Ramos (cell line): Measurements from ENCODE around the gene MARVELD3.
"Not testable (repeated sequence)": the region's sequence is repeated elsewhere in the genome, so short reads cannot be mapped to it uniquely, and the experiment has no call there.

Experiments
- in situ Hi-C: fragments of 300-500 bp; cut with MboI; formaldehyde crosslinking; loops from one replicate; pipeline ENCODE4 v1.14.3; 2022; ENCODE audit warnings: low sequenced_read_pairs; ENCODE audit not compliant: unreplicated experiment

Gene MARVELD3, protein sequence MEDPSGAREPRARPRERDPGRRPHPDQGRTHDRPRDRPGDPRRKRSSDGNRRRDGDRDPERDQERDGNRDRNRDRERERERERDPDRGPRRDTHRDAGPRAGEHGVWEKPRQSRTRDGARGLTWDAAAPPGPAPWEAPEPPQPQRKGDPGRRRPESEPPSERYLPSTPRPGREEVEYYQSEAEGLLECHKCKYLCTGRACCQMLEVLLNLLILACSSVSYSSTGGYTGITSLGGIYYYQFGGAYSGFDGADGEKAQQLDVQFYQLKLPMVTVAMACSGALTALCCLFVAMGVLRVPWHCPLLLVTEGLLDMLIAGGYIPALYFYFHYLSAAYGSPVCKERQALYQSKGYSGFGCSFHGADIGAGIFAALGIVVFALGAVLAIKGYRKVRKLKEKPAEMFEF

DNA sequence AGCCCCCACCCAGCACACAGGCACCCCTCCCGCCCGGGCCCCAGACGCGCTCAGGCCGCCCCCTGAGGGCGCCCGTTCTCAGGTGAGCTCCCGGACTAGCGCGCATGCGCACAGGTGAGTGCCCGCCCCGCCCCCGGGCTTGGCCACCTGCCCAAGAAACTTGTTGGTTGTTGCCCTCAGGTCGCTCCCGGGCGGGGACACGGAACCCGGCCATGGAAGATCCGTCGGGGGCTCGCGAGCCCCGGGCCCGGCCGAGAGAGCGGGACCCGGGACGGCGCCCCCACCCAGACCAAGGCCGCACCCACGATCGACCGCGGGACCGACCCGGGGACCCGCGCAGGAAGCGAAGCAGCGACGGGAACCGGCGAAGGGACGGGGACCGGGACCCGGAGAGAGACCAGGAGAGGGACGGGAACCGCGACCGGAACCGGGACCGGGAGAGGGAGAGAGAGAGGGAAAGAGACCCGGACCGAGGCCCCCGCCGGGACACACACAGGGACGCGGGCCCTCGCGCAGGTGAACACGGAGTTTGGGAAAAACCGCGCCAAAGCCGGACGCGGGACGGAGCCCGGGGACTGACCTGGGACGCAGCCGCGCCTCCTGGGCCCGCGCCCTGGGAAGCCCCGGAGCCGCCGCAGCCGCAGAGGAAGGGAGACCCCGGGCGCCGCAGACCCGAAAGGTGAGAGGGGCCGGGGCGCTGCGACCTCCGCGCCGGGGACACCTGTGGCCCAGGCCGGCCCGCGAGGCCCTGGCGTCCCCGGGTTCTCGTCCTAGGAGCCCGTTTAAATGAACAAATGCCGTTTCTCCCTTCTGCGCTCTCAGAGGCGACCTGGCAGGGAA is at the start of gene MARVELD3:
MARVELD3 (plus strand) TSS at position 167 of the 840 bp plus-strand sequence; CDS start at position 213, 46 bp downstream.
- in situ Hi-C loops, result no loop called here

DNA sequence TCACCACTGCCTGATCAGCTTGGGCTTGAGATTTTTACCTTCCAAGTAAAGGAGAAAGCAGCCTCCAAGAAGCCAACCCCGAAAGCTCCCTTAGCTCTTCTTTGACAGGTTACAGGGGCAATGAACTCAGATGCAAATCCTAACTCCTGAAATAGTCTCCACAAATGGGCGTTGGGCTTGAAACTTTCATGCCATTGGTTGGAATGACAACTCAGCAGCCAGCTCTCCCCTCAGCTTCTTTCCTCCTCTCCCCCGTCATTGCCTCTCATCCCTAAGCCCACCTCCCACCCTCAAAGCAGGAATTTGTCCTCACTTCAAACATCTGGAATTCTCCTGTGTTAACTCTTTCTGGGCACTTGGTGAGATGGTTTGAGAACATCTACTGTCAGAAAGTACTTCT is 49.0 kb upstream of the MARVELD3 start, which contains the start of gene TAT:
TAT (minus strand) TSS at position 122 of the 400 bp plus-strand sequence. CDS start 677 bp downstream, outside the sequence.
- in situ Hi-C loops, result no loop called here

DNA sequence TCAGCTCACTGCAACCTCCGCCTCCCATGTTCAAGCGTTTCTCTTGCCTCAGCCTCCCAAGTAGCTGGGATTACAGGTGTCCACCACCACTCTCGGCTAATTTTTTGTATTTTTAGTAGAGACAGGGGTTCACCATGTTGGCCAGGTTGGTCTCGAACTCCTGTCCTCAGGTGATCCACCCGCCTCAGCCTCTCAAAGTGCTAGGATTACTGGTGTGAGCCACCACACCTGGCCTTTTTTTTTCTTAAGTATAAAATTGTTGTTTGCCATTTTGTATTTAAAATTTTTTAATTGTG is 43.5 kb upstream of the MARVELD3 start:
- in situ Hi-C loops, result not testable (repeated sequence)

DNA sequence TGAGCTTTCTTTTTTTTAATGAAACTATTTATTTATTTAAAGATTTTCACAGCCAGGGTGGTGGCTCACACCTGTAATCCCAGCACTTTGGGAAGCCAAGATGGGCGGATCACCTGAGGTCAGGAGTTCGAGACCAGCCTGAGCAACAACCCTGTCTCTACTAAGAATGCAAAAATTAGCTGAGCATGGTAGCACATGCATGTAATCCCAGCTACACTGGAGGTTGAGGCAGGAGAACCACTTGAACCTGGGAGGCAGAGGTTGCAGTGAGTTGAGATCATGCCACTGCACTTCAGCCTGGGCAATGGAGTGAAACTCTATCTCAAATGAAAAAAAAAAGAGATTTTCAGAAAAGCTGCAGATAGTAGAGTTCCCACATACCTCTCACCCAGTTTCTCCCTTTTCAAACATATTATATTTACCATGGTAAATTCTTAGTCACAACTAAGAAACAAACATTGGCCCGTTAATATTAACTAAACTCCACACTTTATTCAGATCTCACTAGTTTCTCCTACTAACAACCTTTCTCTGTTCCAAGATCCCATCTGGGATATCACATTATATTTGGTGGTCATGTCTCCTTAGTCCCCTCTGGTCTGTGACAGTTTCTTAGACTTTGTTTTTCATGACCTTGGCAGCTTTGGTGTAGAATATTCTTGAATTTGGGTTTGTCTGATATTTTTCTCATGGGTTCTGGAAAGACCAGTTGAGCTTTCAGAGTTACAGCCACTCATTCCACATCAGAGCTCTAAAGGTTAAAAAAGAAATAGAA is 41.3 kb upstream of the MARVELD3 start:
- in situ Hi-C loops, result no loop called here

DNA sequence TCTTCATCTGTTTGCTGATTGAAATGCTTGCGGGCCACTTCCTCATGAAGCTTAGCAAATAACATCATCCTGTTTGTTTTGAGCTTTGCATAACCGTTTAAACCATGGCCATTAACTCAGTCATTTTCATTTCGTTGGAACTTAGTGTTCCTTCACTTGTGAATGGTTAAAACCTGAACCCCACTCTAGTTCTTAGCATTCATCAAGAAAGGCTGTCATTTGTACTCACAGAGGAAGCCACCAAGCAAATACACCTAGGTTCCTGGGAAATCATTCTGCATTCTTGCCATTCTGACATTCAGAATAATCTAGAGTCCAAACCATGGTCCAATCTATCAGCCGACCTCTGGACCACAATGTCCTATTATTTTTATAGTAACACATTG is 40.7 kb upstream of the MARVELD3 start:
- in situ Hi-C loops, result no loop called here

DNA sequence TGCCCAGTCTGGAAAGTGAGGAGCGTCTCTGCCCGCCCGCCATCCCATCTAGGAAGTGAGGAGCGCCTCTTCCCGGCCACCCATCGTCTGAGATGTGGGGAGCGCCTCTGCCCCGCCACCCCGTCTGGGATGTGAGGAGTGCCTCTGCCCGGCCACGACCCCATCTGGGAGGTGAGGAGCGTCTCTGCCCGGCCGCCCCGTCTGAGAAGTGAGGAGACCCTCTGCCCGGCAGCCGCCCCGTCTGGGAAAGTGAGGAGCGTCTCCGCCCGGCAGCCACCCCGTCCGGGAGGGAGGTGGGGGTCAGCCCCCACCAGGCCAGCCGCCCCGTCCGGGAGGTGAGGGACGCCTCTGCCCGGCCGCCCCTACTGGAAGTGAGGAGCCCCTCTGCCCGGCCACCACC is 36.6 kb upstream of the MARVELD3 start:
- in situ Hi-C loops, result not testable (repeated sequence)

DNA sequence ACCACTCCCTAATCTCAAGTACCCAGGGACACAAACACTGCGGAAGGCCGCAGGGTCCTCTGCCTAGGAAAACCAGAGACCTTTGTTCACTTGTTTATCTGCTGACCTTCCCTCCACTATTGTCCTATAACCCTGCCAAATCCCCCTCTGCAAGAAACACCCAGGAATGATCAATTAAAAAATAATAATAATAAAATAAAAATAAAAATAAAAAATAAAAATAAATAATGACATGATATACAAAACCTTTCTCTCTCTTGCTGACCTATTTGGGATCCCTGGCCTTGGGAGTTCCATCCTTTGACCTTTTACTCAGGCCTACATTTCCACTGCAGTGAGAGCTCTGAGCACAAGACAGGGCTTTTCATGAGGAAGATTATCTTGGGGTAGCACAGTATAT is 35.9 kb upstream of the MARVELD3 start:
- in situ Hi-C loops, result not testable (repeated sequence)

DNA sequence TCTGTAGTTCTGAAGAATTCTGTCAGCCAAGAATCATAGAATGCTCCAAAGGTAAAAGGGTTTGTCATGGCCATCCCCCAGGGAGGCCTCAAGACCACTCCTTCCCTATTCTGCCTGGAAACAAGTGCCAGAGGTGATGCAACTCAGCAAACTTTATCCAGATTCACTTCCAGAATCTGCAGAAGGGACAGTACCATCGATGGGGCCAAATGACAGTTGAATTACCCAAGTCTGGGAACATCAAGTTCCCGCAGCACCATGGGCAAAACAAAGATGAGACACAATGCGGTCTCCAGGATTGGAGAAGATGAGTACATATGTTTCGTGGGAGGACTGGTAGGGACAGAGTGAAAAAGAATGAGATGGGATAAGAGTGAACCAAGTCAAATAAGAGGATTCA is 35.4 kb upstream of the MARVELD3 start:
- in situ Hi-C loops, result no loop called here

DNA sequence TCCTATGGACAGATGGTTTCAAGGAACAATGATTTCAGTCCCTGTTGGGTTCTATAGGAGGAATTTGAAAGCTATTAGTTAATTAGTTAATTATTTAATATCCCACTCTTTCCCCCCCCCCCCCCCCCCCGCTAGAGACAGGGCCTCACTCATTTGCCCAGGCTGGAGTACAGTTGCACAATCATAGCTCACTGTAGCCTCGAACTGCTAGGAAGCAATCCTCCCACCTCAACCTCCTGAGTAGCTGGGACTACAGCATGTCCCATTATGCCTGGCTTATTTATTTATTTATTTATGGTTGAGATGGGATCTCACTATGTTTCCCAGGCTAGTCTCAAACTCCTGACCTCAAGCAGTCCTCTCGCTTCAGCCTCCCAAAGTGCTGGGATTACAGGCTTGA is 34.1 kb upstream of the MARVELD3 start:
- in situ Hi-C loops, result no loop called here

DNA sequence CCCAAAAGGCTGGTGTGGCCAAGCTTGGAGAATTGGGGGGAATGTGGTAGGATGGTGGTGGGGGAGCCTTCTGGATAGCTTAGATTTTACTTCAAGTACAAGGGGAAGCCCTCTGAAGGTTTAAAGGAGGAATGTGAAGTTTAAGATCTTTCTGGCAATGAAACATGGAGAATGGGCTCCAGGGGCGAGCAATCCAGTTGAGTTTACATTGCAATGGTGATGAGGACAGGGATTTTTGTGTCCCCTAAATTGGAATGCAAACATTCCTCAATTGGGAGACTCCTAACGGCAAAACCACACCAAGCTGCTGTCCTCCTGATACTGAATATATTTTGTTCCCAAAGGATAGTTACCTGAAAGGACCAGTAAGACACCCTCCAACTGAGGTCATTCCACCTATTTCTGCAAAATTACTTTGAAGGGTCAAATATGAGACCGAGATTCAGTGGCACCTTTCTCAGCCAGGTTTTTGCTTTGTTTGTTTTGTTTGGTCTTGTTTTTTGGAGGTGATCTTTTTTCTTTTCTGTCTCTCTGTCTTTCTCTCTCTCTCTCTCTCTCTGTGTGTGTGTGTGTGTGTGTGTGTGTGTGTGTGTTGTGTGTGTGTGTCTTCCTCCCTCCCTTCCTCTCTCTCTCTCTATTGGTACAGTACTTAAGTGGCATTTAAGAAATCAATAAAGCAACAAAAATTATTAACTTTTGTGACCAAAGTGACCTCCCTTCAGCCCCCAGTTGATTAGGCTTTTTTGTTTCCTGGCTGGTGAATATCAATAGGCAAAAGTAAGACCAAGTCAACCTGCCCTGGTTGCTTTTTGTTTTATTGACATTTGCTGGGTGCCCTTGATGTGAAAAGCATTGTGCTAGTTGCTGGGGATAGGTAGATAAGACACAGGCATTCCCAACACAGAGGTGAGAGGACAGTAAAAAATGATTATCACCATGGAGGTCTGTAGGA is 32.7 kb upstream of the MARVELD3 start:
- in situ Hi-C loops, result no loop called here

DNA sequence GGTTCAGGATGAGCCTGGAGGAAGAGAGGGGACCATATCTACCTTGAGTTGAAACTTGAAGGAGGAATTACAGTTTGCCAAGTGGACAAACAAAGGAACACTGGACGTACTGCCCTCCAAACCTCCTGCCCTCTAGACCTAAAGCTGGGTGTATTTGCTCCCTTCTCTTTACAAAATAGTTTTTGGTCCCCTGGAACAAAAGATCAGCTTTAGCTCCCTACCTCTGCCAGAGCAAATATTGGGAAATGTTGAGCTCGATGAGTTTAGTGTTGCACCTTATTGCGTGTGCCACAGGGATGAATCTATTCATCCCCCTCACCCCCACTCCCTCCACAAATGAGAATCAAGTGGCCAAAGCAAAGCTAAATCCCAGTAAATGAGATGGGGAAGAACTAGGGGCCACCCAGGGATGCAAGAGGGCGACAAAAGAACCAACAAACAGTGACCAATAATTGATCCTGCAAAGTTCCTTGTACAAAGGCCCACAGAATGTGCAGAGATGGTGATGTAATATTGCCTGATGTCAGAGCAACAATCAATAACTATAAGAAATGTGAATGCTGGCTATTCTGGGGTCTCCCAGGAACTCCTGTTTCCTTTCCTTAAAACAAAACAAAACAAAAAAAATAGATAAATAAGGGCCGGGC is 31.9 kb upstream of the MARVELD3 start:
- in situ Hi-C loops, result no loop called here

DNA sequence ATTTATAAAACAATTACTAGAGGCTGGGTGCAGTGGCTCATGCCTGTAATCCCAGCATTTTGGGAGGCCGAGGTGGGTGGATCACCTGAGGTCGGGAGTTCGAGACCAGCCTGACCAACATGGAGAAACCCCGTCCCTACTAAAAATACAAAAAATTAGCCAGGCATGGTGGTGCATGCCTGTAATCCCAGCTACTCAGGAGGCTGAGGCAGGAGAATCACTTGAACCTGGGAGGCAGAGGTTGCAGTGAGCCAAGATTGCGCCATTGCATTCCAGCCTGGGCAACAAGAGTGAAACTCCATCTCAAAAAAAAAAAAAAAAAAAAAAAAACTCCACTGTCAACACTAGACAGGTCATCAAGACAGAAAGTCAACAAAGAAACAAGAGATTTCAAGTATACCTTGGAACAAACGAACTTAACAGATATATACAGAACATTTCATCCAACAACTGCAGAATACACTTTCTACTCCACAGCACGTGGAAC is 30.6 kb upstream of the MARVELD3 start:
- in situ Hi-C loops, result not testable (repeated sequence)

DNA sequence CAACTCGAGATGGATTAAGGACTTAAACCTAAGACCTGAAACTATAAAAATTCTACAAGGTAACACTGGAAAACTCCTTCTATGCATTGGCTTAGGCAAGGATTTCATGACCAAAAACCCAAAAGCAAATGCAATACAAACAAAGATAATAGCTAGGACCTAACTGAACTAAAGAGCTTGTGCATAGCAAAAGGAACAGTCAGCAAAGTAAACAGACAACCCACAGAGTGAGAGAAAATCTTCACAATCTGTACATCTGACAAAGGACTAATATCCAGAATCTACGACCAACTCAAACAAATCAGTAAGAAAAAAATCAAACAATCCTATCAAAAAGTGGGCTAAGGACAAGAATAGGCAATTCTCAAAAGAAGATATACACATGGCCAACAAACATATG is 27.6 kb upstream of the MARVELD3 start:
- in situ Hi-C loops, result not testable (repeated sequence)

DNA sequence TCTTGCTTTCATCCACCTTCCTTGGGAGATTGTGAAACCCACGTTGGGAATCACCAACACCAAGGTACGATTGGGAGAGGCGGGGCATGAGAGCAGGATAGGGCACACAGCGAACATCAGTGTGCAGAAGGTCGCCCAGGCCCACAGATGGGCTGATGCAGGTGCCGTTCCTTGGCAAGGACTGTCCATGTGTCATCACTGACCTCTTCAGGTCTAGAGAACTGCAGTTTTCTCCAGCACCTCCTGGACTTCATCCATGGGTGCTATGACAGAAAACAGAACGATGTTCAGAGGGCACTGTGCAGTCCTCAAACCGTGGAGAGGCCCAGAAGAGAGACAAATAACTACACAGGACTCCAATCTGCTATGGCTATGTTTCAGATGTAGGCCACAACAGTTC is 25.2 kb upstream of the MARVELD3 start:
- in situ Hi-C loops, result no loop called here

DNA sequence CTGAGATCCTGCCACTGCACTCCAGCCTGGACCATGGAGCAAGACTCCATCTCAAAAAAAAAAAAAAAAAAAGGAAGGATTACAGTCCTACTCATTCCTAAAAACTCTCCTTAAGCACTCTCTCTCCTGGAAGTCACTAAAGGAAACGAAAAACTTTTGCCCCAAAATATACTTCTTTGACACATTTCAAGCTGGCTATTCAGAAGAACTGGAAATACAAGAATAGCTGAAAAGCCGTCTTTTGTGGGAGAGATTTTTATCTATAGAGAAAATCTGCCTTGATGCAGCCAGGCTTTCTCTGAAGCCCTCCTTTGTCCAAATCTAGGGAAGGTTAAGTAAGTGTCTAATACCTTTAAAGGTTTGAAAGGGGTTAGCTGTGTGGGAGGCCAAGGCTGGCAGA is 16.9 kb upstream of the MARVELD3 start:
- in situ Hi-C loops, result no loop called here

DNA sequence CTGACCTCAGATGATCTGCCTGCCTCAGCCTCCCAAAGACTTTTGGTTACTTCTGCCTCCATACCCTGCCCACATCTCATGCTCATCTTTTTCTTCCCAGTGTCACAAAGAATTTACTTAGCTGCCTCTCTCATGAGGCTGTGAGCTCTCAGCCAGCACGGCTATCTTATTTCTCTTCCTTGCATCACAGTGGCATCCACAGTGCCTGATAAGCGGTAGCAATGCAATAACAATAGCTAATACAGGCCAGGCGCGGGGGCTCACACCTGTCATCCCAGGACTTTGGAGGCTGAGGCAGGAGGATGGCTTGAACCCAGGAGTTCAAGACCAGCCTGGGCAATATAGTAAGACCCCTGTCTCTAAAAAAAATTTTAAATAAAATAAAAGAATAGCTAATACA is 15.5 kb upstream of the MARVELD3 start:
- in situ Hi-C loops, result loop anchor here (5.0 kb wide), 1 partner anchor 198 kb away; no protein-coding TSS in a partner anchor

DNA sequence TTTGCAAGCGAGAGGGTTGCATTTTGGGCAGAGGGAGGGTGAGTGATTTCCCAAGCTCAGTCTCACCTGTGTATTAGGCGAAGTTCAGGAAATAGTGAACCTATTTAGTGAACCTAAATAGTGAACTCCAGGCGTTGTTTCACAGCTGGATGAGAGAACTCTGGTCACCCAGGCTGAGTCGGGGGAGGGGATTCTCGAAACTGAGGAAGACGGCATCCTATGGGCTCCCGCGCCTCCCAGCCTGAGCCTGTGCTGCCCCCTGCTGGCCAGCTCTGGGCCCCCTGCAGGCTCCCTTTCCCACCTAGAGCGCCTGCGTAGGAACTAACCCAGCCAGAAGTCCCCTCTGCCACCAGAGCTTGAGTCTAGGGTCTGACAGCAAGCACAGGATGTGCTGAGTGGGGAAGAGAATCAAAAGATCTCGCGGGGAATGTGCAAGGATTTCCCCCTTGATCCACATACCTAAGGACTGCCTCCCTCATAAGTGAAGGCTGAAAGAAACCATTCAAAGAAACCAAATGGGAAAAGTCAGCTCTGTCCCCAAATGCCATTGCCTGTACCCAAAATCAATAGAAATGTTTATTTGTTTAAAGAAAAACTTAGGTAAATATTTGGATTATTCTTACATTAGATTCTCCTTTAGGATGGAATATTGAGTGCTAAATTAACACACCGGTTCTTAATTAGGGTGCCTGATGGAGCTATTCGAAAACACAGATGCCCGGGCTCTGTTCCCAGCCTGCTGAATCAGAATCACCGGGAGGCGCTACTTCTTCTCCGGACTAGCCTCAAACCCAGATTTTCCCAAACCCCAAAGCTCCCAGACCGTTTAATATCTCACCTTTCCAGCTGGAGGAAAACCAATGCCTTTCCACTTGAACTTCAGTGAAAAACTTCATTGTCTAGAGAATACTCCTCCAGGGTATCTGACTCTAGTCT is 14.8 kb upstream of the MARVELD3 start:
- in situ Hi-C loops, result loop anchor here (5.0 kb wide), 1 partner anchor 199 kb away; no protein-coding TSS in a partner anchor

DNA sequence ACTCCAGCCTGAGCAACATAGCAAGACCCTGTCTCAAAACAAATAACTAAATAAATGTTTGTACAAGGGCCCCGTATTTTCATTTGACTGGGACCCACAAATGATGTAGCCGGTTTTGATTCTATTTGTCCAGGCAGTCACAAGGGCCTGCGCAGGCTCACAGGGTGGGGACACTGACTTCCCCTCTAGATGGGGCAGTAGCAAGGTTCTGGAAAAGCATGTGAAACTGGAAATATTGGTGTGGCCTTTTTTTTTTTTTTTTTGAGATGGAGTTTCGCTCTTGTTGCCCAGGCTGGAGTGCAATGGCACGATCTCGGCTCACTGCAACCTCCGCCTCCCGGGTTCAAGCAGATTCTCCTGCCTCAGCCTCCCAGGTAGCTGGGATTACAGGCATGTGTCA is 11.0 kb upstream of the MARVELD3 start:
- in situ Hi-C loops, result loop anchor here (5.0 kb wide), 1 partner anchor 203 kb away; no protein-coding TSS in a partner anchor
